Body of pancreas (tissue), 4 donors: ENCODE results near the gene RIMBP2. TPM values are rescaled to one million over a fixed set of nuclear protein-coding genes. Genes with fewer than 3 reads are reported as not detected.

Experiments
- ATAC-seq: fragments of 150-250 bp; one replicate; pipeline ENCODE4 v1.9.1; 2016
- DNase-seq, 4 donors: peaks; one replicate each; pipeline ENCODE4 v3.0.0-alpha.2; 2019
- H3K27ac ChIP-seq, 4 donors: fragments of 200-600 bp; sonication (generic); 1 replicate in 3 of 4; 2 replicates in 1 of 4; pipeline versions ENCODE4 v1.5.1 to v1.6.1; 2016 to 2019; ENCODE audit warnings: mild to moderate bottlenecking in 1 of 4, mixed read lengths in 1 of 4, moderate library complexity in 1 of 4
- H3K27me3 ChIP-seq, 2 donors: fragments of 200-600 bp; sonication (generic); one replicate each; pipeline ENCODE4 v1.6.0; 2016; ENCODE audit warnings: mild to moderate bottlenecking in 1 of 2
- H3K36me3 ChIP-seq, 2 donors: fragments of 200-600 bp; sonication (generic); replicated peaks in 1 of 2; 2 replicates each; pipeline ENCODE4 v1.5.1; 2016; ENCODE audit warnings: low read depth in 2 of 2; ENCODE audit not compliant: insufficient read depth in 1 of 2
- H3K4me1 ChIP-seq: fragments of 200-600 bp; sonication (generic); one replicate; pipeline ENCODE4 v1.6.0; 2016
- H3K4me3 ChIP-seq, 2 donors: fragments of 200-600 bp; sonication (generic); 1 replicate in 1 of 2; 2 replicates in 1 of 2; pipeline ENCODE4 v1.5.1; 2016 to 2019
- H3K9me3 ChIP-seq, 3 donors: fragments of 200-600 bp; sonication (generic); 1 replicate in 2 of 3; 2 replicates in 1 of 3; pipeline ENCODE4 v1.5.1; 2016
- CTCF ChIP-seq, 7 experiments: fragments of 450-650 bp in 4 of 7; fragments of 200-600 bp in 3 of 7; sonication (generic) in 3 of 7; IDR thresholded peaks; one replicate each; pipeline ENCODE4 v1.5.1; 2016 to 2019; ENCODE audit warnings: antibody characterized with exemption in 7 of 7
- POLR2A ChIP-seq, 3 donors: fragments of 450-650 bp; IDR thresholded peaks; one replicate each; pipeline ENCODE4 v1.6.1; 2016; ENCODE audit warnings: antibody characterized with exemption in 3 of 3, mild to moderate bottlenecking in 2 of 3
- WGBS, 2 donors: methylation state at CpG; one replicate each; pipeline ENCODE4 v1.1.5; 2017; 5-methylcytosine and 5-hydroxymethylcytosine counted together
- intact Hi-C: fragments of 100-400 bp; cut with DNase I; formaldehyde crosslinking; loops from one replicate; pipeline ENCODE4 v1.15.1; 2023
- total RNA-seq, 2 donors: library from RNA; depleted of rRNA; stranded (reverse); fragments of >200 nt; gene quantifications; one replicate each; pipeline ENCODE4 v1.1.0, GENCODE V29; 2016

The RIMBP2 gene
- total RNA-seq, 2 donors from 2014 or later, result 7.3 to 27.4 TPM

- Histone ChIP-seq H3K27me3 (no peaks in the 10 kb centered on the region), H3K36me3 (no peaks in the 10 kb centered on the region), H3K27ac (no peak overlapping the region), H3K4me1 (no peaks in the 10 kb centered on the region), H3K9me3 (no peaks in the 10 kb centered on the region), H3K4me3 (no peak overlapping the region)
- TF ChIP-seq CTCF (IDR thresholded peaks at IDR 0.05) (no peak), POLR2A (IDR thresholded peaks at IDR 0.05) (no peak)
- ATAC-seq (no peak), DNase-seq (no peak)
- WGBS, 2 donors, result 67 to 71% methylated on average over 20 of the region's 20 CpGs
- intact Hi-C loops, result no loop called here
Observed at GRCh38 chr12:130668286-130669204, 47.6 kb downstream of the RIMBP2 start.

GRCh38 chr12:130667421-130667960 lies 48.6 kb downstream of the RIMBP2 start:
- TF ChIP-seq POLR2A (IDR thresholded peaks at IDR 0.05), result no peak
- TF ChIP-seq CTCF (IDR thresholded peaks at IDR 0.05), result no peak
- ATAC-seq (no peak), DNase-seq (no peak)
- 71 to 77% methylated on average over 4 to 7 of the region's 7 CpGs for WGBS, 2 donors
- H3K36me3 ChIP-seq, result no peaks in the 10 kb centered on the region
- intact Hi-C loops, result no loop called here
- H3K4me1 ChIP-seq, result peaks cover 6% of the 10 kb centered on the region
- no peak overlapping the region for H3K27ac ChIP-seq
- no peaks in the 10 kb centered on the region for H3K27me3 ChIP-seq
- H3K9me3 ChIP-seq, result no peaks in the 10 kb centered on the region
- no peak overlapping the region for H3K4me3 ChIP-seq

- no peak for TF ChIP-seq CTCF (IDR thresholded peaks at IDR 0.05)
- no peak for TF ChIP-seq POLR2A (IDR thresholded peaks at IDR 0.05)
- WGBS, 2 donors, result 62 to 63% methylated on average over 1 of the region's 1 CpG
- Histone ChIP-seq H3K36me3 (no peaks in the 10 kb centered on the region), H3K27me3 (no peaks in the 10 kb centered on the region), H3K4me1 (peaks cover 6% of the 10 kb centered on the region), H3K27ac (no peak overlapping the region), H3K4me3 (no peak overlapping the region), H3K9me3 (no peaks in the 10 kb centered on the region)
- intact Hi-C loops, result no loop called here
- ATAC-seq (no peak), DNase-seq (no peak)
Observed at GRCh38 chr12:130666645-130667044, 49.5 kb downstream of the RIMBP2 start.

GRCh38 chr12:130665753-130666152 lies 50.3 kb downstream of the RIMBP2 start:
- peaks cover 6% of the 10 kb centered on the region for H3K4me1 ChIP-seq
- intact Hi-C loops, result no loop called here
- no peaks in the 10 kb centered on the region for H3K9me3 ChIP-seq
- ATAC-seq (no peak), DNase-seq (no peak)
- no peaks in the 10 kb centered on the region for H3K36me3 ChIP-seq
- whole genome bisulfite sequencing, 2 donors, result 40 to 52% methylated on average over 3 of the region's 3 CpGs
- H3K4me3 ChIP-seq, result no peak overlapping the region
- H3K27ac ChIP-seq, result no peak overlapping the region
- no peak for TF ChIP-seq POLR2A (IDR thresholded peaks at IDR 0.05)
- TF ChIP-seq CTCF (IDR thresholded peaks at IDR 0.05), result no peak
- no peaks in the 10 kb centered on the region for H3K27me3 ChIP-seq
